Stimulated activated CD8-positive, alpha-beta memory T cell treated with anti-CD3 and anti-CD28 coated beads, Interleukin-12 subunit alpha, Interleukin-12 subunit beta, amount 100 ng/mL, for 24 hours (primary cell): ENCODE measurements around the gene ZNF341.

Source experiments
- DNase-seq: peaks from one replicate; pipeline ENCODE4 v3.0.0-alpha.2; 2020; ENCODE audit errors: extremely low read depth

Gene ZNF341

DNA sequence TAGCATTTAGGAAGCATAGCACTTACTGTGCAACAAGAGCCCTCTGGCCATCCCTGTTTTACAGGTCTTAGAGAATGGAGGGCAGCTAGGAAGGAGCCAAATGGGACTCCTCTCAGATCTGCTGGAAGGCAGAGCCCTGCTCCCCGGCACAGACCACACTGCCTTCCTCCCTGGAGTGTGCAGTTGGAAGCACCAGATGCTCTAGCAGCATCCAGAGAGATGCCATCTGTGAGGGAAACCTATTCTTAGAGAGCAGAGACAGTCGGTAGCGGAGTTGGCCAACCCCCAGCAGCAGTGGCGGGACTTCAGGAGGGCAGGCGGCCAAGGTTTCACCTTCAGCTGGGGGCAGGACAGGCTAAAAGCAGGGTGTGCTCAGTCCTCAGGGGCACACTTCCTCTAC, 28.9 kb upstream of the ZNF341 start:
- DNase-seq = no peak

DNA sequence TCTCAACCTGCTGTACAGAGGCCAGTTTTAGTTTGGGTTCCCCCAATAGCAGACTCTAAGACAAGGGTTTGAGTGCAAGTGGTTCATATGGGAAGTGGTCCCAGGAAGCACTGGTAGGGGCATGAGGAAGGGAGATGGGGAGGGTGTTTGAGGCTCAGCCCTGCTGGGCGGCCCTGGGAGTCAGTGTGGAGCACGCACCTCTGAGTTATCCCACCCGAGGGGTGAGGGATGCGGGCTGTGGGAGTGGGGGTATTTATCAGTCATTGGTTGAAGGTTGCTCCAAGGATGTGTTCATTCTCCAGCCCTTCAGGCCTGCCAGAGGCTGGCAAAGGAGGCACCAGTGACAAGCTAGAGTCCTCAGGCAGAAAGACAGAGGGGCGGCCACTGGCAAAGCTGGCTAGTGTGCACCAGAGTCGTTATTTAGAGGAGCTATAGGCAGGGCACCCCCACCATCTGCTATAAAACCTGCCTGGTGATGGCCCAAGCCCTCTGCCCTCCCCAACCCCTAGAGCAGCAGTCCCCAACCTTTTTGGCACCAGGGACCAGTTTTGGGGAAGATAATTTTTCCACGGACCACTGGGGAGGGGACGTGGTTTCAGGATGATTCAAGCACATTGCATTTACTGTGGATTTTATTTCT, 28.2 kb upstream of the ZNF341 start:
- DNase-seq = no peak

DNA sequence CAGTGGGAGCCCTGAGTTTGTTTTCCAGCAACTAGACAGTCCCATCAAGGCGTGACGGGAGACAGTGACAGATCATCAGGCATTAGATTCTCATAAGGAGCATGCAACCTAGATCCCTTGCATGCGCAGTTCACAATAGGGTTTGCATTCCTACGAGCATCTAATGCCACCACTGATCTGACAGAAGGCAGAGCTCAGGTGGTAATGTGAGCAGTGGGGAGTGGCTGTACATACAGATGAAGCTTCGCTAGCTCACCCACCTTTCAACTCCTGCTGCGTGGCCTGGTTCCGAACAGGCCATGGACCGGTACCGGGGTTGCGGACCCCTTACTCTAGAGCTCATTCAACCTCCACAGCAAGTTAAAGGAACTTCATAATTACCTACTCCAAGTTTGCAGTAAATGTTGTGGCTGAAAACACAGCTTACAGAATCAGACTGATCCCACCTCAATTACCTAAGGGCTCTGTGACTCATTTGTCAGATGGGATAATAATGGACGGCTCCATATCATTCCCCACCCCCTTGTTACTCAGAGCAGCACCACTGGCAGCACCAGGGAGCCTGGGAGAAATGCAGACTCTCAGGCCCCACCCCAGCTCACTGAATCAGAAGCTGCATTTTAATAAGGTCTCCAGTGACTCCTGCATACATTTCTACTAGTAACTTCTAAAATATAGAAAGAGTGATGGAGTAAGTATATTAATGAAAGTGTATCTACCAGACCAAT, 27.4 kb upstream of the ZNF341 start:
- no peak for DNase-seq

- no peak for DNase-seq
Observed at GRCh38 chr20:33707668-33708067, 24.1 kb upstream of the ZNF341 start.

GRCh38 chr20:33709398-33709797, 22.4 kb upstream of the ZNF341 start:
- no peak for DNase-seq

GRCh38 chr20:33709905-33710541, 21.8 kb upstream of the ZNF341 start:
- DNase-seq = no peak

GRCh38 chr20:33710681-33711445, 20.9 kb upstream of the ZNF341 start:
- DNase-seq = no peak

GRCh38 chr20:33711446-33711738, 20.4 kb upstream of the ZNF341 start:
- DNase-seq = no peak

GRCh38 chr20:33713865-33714367, 17.9 kb upstream of the ZNF341 start:
- no peak for DNase-seq

DNA sequence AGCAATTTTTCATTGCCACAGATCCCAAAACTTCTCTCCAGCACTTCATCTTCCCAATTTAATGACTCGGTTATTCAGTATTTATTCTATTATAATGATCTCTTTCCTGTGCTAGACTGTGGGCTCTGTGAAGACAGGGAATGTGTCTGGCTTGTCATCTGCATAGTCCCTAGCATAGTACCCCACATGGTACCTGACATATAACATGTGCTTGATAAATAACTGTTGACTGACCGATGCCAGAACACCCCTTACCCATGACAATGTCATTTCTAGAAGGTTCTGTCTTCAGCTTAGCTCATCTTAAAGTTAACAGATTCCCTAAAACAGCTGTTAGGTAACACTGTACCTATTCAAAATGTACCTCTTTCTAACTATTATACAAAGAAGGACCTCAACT, 15.3 kb upstream of the ZNF341 start:
- no peak for DNase-seq

GRCh38 chr20:33719277-33719988, 12.4 kb upstream of the ZNF341 start:
- DNase-seq = no peak

DNA sequence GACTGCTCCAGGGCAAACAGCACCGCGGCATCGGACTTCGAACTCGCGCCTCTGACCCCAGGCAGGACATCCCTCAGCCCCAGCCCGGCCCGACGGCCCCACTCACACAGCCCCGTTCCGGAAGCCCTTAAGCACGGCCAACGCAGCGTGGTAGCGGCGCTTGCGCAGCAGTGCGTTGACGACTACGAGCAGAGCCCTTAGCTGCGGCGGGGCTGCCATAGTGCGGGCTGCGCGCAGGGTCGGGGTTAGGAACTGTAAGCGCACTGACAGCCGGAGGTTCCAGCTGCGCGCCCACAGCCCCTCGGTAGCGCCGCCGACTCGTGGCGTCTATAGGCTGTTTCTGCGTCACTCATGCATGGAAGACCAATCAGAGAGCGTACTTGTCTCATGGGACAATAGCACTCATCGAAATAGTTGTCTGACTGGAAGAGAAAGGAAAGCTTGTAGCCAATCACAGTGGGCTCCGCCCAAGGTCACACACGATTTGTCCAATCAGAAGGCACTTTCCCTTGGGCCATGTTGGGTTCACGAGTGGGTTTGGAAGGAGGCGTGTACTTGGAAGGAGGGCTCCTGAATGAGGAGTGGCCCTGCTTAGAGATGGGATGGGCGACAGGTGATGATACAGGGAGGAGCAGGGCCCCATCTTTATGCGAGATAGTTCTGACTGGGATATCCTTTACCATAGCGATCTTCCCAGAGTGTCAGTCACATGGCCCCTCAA, 11.6 kb upstream of the ZNF341 start, which contains the start of gene PXMP4:
PXMP4 (minus strand) TSS at position 322 of the 721 bp plus-strand sequence; CDS start at position 219, 103 bp downstream.
- DNase-seq = peak; percentile 63

DNA sequence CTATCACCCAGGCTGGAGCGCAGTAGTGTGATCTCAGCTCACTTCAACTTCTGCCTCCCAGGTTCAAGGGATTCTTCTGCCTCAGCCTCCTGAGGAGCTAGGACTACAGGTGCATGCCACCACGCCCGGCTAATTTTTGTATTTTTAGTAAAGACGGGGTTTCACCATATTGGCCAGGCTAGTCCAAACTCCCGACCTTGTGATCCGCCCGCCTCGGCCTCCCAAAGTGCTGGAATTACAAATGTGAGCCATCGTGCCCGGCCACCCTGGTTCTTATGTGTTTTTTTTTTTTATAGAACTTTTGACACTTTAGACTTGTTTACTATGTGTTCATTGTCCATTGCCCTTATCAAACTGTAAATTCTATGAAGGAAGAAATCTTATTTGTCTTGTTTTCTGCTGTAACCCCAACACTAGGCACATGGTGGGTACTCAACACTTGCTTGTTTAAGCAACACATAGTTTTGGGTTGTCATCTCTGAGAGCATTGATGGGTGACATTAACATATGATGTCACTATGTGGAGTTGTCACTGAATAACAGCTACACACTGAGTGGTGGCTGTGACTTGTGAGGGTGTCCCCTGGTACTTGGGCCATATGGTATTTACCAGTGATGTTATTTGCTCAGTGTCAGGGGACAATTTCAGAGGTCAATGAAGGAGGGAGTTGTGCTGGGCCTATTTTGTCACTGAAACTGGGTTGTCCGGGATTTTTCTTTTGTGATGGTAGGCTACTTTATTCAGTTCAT, 10.2 kb upstream of the ZNF341 start:
- no peak for DNase-seq

DNA sequence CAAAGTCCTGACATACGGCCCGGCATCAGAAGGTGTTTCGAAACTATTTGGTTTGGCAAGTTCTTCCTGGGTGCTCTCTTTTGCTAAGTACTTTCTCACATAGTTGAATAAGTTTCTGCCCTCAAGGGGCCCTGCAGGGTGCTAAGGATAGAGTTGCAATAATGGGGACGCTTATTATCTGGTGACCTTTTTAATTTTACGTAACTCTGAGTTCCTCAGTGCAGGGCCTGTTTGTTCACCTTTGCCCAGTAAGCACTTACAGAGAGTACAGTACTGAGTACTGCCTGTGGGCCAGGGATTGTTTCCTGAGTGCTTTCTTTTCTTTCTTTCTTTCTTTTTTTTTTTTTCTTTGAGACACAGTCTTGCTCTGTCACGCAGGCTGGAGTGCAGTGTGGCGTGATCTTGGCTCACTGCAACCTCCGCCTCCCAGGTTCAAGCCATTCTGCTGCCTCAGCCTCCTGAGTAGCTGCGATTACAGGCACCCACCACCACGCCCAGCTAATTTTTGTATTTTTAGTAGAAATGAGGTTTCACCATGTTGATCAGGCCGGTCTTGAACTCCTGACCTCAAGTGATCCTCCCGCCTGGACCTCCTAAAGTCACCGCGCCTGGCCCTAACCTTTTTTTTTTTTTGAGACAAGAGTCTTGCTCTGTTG, 7.2 kb upstream of the ZNF341 start:
- no peak for DNase-seq

GRCh38 chr20:33725607-33726264, 6.1 kb upstream of the ZNF341 start:
- no peak for DNase-seq

- no peak for DNase-seq
Observed at GRCh38 chr20:33727115-33727479, 4.7 kb upstream of the ZNF341 start.

DNA sequence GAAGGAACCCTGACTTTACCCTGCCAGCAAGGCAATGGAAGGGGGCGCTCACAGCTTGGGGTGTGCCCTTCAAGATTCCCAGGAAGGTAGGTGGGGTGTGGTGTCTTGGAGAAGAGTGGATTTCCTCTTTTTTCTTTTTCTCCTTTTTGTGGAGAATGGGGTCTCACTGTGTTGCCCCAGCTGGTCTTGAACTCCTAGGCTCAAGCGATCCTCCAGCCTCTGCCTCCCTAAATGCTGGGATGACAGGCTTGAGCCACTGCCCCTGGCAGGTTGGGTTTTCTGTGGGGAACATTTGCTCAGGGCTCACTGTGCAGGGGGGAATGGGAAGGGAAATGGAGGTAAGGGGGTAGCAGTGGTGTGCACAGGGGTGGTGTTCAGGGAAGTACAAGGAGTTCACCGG, 4.0 kb upstream of the ZNF341 start:
- DNase-seq = no peak

GRCh38 chr20:33728463-33728862, 3.3 kb upstream of the ZNF341 start:
- no peak for DNase-seq

GRCh38 chr20:33729101-33729500, 2.7 kb upstream of the ZNF341 start:
- DNase-seq = no peak
